Dedifferentiated amniotic fluid mesenchymal stem cell (primary cell): ENCODE measurements around the gene WBP2.

ENCODE experiments used
- DNase-seq: peaks from one replicate; pipeline ENCODE4 v3.0.0-alpha.2; 2016; ENCODE audit errors: extremely low spot score

Gene WBP2

GRCh38 chr17:75827308-75828075 lies 27.6 kb downstream of the WBP2 start:
- DNase-seq, result no peak

GRCh38 chr17:75826561-75827307 lies 28.4 kb downstream of the WBP2 start:
- no peak for DNase-seq

GRCh38 chr17:75825748-75826370 lies 29.3 kb downstream of the WBP2 start:
- DNase-seq, result no peak

GRCh38 chr17:75825149-75825552 lies 30.0 kb downstream of the WBP2 start:
- no peak for DNase-seq

GRCh38 chr17:75824666-75825065 lies 30.5 kb downstream of the WBP2 start:
- no peak for DNase-seq

- no peak for DNase-seq
These were observed 31.0 kb downstream of the WBP2 start for GRCh38 chr17:75824050-75824552.

- DNase-seq, result no peak
These were observed 31.7 kb downstream of the WBP2 start for GRCh38 chr17:75823257-75824041.

GRCh38 chr17:75822800-75823166 lies 32.4 kb downstream of the WBP2 start:
- no peak for DNase-seq

GRCh38 chr17:75822119-75822799 lies 32.9 kb downstream of the WBP2 start:
- no peak for DNase-seq

GRCh38 chr17:75821552-75821951 lies 33.6 kb downstream of the WBP2 start:
- DNase-seq, result no peak

GRCh38 chr17:75820094-75821080 lies 34.7 kb downstream of the WBP2 start:
- DNase-seq, result no peak

GRCh38 chr17:75819678-75820077 lies 35.5 kb downstream of the WBP2 start:
- no peak for DNase-seq

GRCh38 chr17:75819116-75819515 lies 36.0 kb downstream of the WBP2 start:
- DNase-seq, result no peak

- DNase-seq, result no peak
These were observed 36.7 kb downstream of the WBP2 start for GRCh38 chr17:75818326-75818885.

GRCh38 chr17:75817571-75817970 lies 37.6 kb downstream of the WBP2 start:
- no peak for DNase-seq

- no peak for DNase-seq
These were observed 38.4 kb downstream of the WBP2 start for GRCh38 chr17:75816693-75817092.

GRCh38 chr17:75815399-75815798 lies 39.7 kb downstream of the WBP2 start:
- DNase-seq, result no peak

GRCh38 chr17:75814900-75815373 lies 40.2 kb downstream of the WBP2 start:
- peak; percentile 24 for DNase-seq

- no peak for DNase-seq
These were observed 41.1 kb downstream of the WBP2 start for GRCh38 chr17:75814021-75814395.
